ENCODE results near the gene CDC45. TPM values are rescaled to one million over a fixed set of nuclear protein-coding genes. Genes with fewer than 3 reads are reported as not detected.

The CDC45 gene
- total and polyA plus RNA-seq, 2 of the 13 experiments (the other 11 are each of a cell fraction or from before 2014, with no cell fraction given) = 14.4 to 36.3 TPM

DNA sequence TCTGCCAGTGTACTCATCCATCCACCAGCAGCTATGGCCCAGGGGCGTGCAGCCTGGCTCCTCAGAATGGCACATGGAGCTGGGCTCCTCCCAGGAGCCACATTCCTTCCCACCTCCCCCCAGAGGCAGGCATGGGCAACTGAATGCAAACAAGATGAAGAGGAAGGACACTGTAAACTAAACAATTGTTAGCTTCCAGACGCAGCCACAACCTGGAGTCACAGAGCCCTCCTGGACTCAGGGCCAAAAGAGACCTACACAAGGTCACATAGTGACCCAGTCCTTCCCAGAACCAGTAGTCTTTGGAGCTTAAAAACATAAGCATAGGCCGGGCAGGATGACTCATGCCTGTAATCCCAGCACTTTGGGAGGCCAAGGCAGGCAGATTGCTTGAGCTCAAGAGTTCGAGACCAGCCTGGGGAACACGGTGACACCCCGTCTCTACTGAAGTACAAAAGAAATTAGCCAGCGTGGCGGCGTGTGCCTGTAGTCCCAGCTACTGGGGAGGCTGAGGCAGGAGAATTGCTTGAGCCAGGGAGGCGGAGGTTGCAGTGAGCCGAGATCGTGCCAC is 75.2 kb downstream of the CDC45 start:
- no peaks in the 10 kb centered on the region for H3K36me3 ChIP-seq (replicated peaks in 1 of 2; ENCODE audit: control insufficient read depth in 1 of 2, insufficient read depth in 2 of 2, low read length in 2 of 2)
- H4K20me1 ChIP-seq (ENCODE audit: insufficient read depth, low read length) = no peaks in the 10 kb centered on the region
- intact Hi-C loops (cut with micrococcal nuclease; ENCODE audit: unreplicated experiment) (loop anchor here (10.0 kb wide), 1 partner anchor 50 kb away; no protein-coding TSS in a partner anchor), in situ Hi-C loops (cut with HindIII; ENCODE audit: extremely low pct_ligation_motif_present, low pct_unique_long_range_greater_than_20kb) (no loop called here)
- H3K4me1 ChIP-seq (ENCODE audit: insufficient read depth, low read length) = peaks cover 17% of the 10 kb centered on the region
- H3K4me3 ChIP-seq (replicated peaks in 1 of 3; ENCODE audit: insufficient read depth in 1 of 3, low read depth in 2 of 3, low read length in 3 of 3) = no peak overlapping the region
- H3K27me3 ChIP-seq (ENCODE audit: control insufficient read depth in 1 of 2, insufficient read depth in 2 of 2, low read length in 2 of 2) = peaks cover 0 to 22% of the 10 kb centered on the region in 2 experiments; a peak in 3 of 5 replicates
- ATAC-seq (peak; percentile 97), FAIRE-seq (peak; percentile 73), DNase-seq (ENCODE audit: low spot score) (peak; percentile 81)
- no peaks in the 10 kb centered on the region for H3K9me3 ChIP-seq (ENCODE audit: low read length)
- no peaks in the 10 kb centered on the region for H3K79me2 ChIP-seq (ENCODE audit: insufficient read depth, low read length)
- H3K9ac ChIP-seq (ENCODE audit: insufficient read depth, low read depth, low read length) = no peak overlapping the region
- POLR2A ChIA-PET = interaction anchor here (0.7 kb wide), 1 partner anchor 11 kb away, joined by 3 read pairs; no protein-coding TSS in a partner anchor
- H3K27ac ChIP-seq (ENCODE audit: extremely low read length, insufficient read depth, low read length) = no peak overlapping the region
- H3K4me2 ChIP-seq (ENCODE audit: low read depth, low read length) = peak overlapping the region; percentile 19; the same call in 1 of the 2 replicates
- WGBS (ENCODE audit: low lambda C conversion rate) = 51% methylated on average over 11 of the region's 12 CpGs
- BruUV-seq (replicated peaks) = no TSS peak
- H2AFZ ChIP-seq (ENCODE audit: low read length) = no peak overlapping the region
- CTCF ChIA-PET (ENCODE audit: low intra/inter-chr PET ratio, low total read pairs) = no interaction called here
- TF ChIP-seq ZBTB42 (CRISPR knock-in tag; IDR thresholded peaks at IDR 0.05) (no peak), PAF1 (CRISPR knock-in tag; IDR thresholded peaks at IDR 0.05) (no peak), ZNF605 (CRISPR knock-in tag; IDR thresholded peaks at IDR 0.05) (peak; percentile 46; the same call in 1 of the 2 replicates), XBP1 (CRISPR knock-in tag; IDR thresholded peaks at IDR 0.05) (no peak), KLF11 (CRISPR knock-in tag; IDR thresholded peaks at IDR 0.05) (no peak), HDAC1 (CRISPR knock-in tag; IDR thresholded peaks at IDR 0.05) (0 out of 2 replicates have a peak, but pooled peaks have one; percentile 39), ZNF446 (CRISPR knock-in tag; IDR thresholded peaks at IDR 0.05) (no peak), MAFG (CRISPR knock-in tag; IDR thresholded peaks at IDR 0.05) (0 out of 2 replicates have a peak, but pooled peaks have one; percentile 13), ZNF746 (CRISPR knock-in tag; IDR thresholded peaks at IDR 0.05) (no peak), ARNTL (CRISPR knock-in tag; IDR thresholded peaks at IDR 0.05) (no peak)
- TF ChIP-seq, protein P1, sequence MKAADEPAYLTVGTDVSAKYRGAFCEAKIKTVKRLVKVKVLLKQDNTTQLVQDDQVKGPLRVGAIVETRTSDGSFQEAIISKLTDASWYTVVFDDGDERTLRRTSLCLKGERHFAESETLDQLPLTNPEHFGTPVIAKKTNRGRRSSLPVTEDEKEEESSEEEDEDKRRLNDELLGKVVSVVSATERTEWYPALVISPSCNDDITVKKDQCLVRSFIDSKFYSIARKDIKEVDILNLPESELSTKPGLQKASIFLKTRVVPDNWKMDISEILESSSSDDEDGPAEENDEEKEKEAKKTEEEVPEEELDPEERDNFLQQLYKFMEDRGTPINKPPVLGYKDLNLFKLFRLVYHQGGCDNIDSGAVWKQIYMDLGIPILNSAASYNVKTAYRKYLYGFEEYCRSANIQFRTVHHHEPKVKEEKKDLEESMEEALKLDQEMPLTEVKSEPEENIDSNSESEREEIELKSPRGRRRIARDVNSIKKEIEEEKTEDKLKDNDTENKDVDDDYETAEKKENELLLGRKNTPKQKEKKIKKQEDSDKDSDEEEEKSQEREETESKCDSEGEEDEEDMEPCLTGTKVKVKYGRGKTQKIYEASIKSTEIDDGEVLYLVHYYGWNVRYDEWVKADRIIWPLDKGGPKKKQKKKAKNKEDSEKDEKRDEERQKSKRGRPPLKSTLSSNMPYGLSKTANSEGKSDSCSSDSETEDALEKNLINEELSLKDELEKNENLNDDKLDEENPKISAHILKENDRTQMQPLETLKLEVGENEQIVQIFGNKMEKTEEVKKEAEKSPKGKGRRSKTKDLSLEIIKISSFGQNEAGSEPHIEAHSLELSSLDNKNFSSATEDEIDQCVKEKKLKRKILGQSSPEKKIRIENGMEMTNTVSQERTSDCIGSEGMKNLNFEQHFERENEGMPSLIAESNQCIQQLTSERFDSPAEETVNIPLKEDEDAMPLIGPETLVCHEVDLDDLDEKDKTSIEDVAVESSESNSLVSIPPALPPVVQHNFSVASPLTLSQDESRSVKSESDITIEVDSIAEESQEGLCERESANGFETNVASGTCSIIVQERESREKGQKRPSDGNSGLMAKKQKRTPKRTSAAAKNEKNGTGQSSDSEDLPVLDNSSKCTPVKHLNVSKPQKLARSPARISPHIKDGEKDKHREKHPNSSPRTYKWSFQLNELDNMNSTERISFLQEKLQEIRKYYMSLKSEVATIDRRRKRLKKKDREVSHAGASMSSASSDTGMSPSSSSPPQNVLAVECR (CRISPR knock-in tag; IDR thresholded peaks at IDR 0.05; ENCODE audit: borderline replicate concordance) = no peak
- TF ChIP-seq, protein P2, sequence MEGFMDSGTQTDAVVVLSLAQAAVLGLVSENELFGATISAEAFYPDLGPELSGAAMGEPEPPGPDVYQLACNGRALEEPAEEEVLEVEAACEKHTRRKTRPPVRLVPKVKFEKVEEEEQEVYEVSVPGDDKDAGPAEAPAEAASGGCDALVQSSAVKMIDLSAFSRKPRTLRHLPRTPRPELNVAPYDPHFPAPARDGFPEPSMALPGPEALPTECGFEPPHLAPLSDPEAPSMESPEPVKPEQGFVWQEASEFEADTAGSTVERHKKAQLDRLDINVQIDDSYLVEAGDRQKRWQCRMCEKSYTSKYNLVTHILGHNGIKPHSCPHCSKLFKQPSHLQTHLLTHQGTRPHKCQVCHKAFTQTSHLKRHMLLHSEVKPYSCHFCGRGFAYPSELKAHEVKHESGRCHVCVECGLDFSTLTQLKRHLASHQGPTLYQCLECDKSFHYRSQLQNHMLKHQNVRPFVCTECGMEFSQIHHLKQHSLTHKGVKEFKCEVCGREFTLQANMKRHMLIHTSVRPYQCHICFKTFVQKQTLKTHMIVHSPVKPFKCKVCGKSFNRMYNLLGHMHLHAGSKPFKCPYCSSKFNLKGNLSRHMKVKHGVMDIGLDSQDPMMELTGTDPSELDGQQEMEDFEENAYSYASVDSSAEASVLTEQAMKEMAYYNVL (CRISPR knock-in tag; IDR thresholded peaks at IDR 0.05; ENCODE audit: borderline replicate concordance) = no peak
- TF ChIP-seq, protein P3, sequence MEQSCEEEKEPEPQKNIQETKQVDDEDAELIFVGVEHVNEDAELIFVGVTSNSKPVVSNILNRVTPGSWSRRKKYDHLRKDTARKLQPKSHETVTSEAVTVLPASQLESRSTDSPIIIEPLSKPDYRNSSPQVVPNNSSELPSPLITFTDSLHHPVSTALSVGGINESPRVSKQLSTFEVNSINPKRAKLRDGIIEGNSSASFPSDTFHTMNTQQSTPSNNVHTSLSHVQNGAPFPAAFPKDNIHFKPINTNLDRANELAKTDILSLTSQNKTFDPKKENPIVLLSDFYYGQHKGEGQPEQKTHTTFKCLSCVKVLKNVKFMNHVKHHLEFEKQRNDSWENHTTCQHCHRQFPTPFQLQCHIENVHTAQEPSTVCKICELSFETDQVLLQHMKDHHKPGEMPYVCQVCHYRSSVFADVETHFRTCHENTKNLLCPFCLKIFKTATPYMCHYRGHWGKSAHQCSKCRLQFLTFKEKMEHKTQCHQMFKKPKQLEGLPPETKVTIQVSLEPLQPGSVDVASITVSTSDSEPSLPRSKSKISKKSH (CRISPR knock-in tag; IDR thresholded peaks at IDR 0.05; ENCODE audit: borderline replicate concordance) = no peak
- TF ChIP-seq, protein P4, sequence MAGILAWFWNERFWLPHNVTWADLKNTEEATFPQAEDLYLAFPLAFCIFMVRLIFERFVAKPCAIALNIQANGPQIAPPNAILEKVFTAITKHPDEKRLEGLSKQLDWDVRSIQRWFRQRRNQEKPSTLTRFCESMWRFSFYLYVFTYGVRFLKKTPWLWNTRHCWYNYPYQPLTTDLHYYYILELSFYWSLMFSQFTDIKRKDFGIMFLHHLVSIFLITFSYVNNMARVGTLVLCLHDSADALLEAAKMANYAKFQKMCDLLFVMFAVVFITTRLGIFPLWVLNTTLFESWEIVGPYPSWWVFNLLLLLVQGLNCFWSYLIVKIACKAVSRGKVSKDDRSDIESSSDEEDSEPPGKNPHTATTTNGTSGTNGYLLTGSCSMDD (CRISPR knock-in tag; IDR thresholded peaks at IDR 0.05) = no peak
- TF ChIP-seq, protein P5, sequence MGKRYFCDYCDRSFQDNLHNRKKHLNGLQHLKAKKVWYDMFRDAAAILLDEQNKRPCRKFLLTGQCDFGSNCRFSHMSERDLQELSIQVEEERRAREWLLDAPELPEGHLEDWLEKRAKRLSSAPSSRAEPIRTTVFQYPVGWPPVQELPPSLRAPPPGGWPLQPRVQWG (CRISPR knock-in tag; IDR thresholded peaks at IDR 0.05; ENCODE audit: borderline replicate concordance, low read depth) = no peak

All from HepG2 (cell line).